ENCODE results near the gene ALDOA.

The ALDOA gene

DNA sequence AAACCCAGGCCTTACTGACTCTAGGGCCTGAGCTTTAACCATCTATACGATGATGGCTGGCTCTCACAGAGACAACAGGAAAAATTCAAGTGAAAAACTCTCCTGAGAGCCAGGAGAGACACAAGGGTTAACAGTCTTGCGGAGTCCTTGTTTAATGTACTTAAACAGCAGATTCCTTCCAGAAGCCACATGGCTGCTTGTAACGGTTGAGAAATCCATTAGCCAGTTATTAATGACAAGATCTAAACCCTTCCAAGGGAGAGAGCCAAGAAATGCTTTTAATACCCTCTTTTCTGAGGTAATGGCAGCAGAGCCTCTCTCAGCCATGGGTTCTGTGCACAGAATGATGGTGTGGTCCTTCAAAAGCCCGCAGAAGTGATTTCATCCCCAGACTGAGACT, 5.2 kb upstream of the ALDOA start:
- Mint-ChIP-seq H3K4me3 (no peak overlapping the region), H3K27ac (no peak overlapping the region), H3K36me3 (no peaks in the 10 kb centered on the region), H3K9me3 (no peaks in the 10 kb centered on the region), H3K4me1 (peaks cover 12% of the 10 kb centered on the region), H3K27me3 (no peaks in the 10 kb centered on the region)
- ATAC-seq: no peak

DNA sequence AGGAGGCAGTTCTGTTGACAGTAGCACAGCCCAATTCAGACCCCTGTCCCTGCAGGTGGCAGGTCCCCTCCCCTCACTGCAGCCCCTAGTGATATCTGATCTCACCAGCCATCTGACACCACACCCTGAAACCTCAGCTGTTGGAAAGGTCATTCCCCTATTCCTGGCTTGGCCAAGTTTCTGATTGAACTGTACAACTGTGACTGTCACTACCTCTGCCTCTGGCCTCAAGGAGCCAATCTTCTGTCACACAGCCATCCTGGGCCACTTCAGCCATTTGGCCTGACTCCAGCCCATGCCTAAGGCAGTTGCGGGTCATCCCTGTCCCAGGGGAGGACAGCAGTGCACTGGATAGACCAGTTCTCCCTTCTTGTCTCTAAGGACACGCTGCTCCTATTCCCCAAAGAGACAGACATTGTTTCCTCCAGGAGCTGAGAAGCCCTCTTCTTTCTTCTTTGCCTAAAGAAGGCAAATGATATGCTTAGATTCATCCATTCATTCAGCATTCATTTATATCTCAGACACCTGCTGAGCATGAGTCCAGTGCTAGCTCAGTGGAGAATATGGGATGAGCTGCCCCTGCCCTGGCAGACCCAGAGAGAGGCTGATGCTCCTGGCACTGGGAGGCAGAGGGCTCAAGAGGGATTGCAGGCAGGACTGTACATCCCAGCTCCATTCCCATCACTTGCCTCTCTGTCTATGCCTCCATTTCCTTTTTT, 4.6 kb upstream of the ALDOA start:
- no peak overlapping the region for H3K27ac Mint-ChIP-seq
- ATAC-seq: no peak
- H3K4me3 Mint-ChIP-seq: no peak overlapping the region
- H3K9me3 Mint-ChIP-seq: no peaks in the 10 kb centered on the region
- H3K36me3 Mint-ChIP-seq: no peaks in the 10 kb centered on the region
- H3K4me1 Mint-ChIP-seq: peaks cover 12% of the 10 kb centered on the region
- no peaks in the 10 kb centered on the region for H3K27me3 Mint-ChIP-seq

DNA sequence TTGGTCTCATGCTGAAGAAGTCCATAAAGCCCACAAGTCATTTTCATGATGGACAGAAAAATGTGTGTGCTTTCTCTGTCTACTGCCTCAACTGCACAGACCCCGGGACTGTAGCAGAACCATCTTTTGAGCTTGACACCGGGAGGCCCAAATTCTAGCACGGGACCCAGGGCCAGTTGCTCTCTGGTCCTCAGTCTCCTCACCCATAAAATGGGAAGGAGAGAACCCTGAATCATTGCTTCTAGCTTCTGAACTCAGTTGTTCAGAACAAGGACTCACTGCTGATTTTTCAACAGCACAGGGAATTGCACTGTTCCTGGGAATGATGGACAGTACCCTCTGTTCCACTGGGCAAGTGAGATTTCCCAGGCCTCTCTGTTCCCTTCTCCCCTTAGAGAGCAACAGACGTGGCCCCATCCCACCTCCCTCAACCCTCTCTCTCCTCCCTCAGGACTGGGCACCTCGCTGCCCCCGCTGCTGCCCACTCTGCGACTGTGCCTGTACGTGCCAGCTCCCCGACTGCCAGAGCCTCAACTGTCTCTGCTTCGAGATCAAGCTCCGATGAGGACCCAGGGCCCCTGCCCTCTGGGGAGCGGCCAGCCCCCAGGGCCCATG, 2.2 kb upstream of the ALDOA start:
- ATAC-seq: no peak
- Mint-ChIP-seq H3K27ac (peak overlapping the region; percentile 99), H3K27me3 (no peaks in the 10 kb centered on the region)

DNA sequence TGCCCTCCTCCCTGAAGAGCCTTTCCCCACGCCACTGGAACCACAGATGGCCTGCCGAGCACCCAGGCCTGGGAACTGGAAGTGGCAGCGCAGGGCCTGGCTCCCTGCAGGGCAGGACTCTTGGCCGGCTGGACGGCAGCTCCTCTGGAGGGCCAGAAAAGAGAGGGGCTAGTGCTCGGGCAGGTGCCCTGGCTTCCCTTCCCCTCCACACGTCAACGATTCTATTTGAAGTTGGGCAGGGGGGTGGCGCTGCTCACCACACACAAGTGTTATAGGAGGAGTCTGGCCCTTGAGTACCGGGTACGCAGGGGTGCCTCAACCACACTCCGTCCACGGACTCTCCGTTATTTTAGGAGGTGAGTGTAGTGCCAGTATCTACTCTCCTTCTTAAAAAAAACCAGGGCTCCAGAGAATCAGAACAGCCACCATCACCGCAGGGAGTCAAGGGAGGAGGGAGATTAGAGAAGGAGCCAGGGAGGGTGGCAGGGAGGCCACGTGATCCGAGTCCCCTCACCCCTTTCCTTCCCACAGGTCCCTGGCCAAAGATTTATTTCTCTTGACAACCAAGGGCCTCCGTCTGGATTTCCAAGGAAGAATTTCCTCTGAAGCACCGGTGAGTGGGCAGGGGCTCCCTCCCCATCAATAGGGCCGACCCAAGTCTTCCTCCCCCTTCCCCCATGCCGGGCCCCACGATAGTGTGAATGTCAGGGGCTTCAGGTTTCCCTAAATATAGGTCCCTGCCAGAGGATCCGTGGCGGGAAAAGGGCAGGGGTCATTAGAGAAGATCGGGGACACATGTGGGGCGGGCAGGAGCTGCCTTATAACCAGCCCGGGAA, 1.4 kb upstream of the ALDOA start:
- ATAC-seq: peak; percentile 61
- Mint-ChIP-seq H3K4me1 (peaks cover 34% of the 10 kb centered on the region), H3K27ac (peak overlapping the region; percentile 99), H3K36me3 (peaks cover 26% of the 10 kb centered on the region), H3K9me3 (no peaks in the 10 kb centered on the region), H3K4me3 (peak overlapping the region; percentile 99), H3K27me3 (no peaks in the 10 kb centered on the region)

More for the DNA sequence above, 2.2 kb upstream of the ALDOA start:
- Mint-ChIP-seq H3K4me1 (peaks cover 30% of the 10 kb centered on the region), H3K36me3 (peaks cover 19% of the 10 kb centered on the region), H3K9me3 (no peaks in the 10 kb centered on the region), H3K4me3 (peak overlapping the region; percentile 99)

DNA sequence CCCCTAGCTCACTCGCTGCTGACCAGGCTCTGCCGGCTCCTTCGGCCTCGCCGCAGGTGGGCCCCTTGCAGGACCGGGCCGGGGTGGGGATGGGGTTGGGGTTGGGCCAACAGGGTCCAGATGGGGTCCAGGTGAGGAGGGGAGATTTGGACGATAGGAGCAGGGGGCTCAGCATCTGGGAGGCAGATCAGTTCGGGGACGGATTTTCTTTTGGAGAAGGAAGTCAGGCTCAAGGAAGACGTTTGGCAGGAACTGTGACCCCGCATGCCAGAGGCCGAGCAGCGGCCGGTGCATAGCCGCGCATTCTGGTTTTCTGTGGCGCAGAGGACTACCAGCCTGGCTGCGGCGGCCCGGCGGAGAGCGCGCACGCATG, 845 bp upstream of the ALDOA start:
- Mint-ChIP-seq H3K36me3 (peaks cover 32% of the 10 kb centered on the region), H3K4me1 (peaks cover 39% of the 10 kb centered on the region), H3K27me3 (no peaks in the 10 kb centered on the region), H3K9me3 (no peaks in the 10 kb centered on the region), H3K27ac (peak overlapping the region; percentile 99), H3K4me3 (peak overlapping the region; percentile 99)
- ATAC-seq: peak; percentile 2

DNA sequence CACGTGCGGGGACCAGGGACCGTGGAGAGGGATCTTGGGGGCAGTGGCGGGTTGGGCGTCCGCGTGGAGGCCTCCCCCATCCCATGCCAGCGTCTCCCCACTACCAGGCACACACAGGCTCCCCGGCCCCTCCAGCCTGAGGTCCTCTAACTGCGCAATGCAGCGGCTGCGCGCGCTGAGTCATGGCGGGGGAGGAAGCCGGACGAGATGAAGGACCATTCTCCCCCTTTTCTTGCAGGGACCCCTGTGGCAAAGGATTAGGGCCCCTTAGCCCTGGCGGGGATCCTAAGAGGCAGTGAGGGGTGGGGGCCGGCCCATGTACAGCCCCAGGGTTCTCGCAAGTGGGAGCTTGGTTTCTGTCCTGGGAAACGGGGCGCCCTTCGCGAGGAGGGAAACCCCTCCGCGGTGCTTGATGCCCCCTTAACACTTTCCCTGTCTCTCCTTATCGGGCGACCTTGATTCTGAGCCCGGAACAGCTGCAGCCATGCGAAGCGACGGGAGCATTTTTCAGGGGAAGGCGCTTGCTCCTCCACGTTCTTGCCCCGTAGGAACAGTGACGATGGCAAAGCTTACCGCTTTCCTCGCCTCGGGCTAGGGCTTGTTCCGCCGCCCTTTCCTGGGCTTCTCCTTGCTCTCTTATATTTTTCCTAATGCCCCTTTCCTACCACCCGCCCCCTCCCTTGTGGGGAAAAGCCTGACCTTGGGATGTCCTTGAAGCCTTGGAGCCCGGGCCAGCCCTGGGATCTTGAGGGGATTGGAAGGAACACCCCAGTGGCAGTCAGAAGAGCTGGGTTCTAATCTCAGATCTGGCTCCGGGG, 592 bp downstream of the ALDOA start:
- Mint-ChIP-seq H3K4me1 (peaks cover 47% of the 10 kb centered on the region), H3K27me3 (no peaks in the 10 kb centered on the region), H3K9me3 (no peaks in the 10 kb centered on the region), H3K4me3 (peak overlapping the region; percentile 99), H3K27ac (peak overlapping the region; percentile 99), H3K36me3 (peaks cover 40% of the 10 kb centered on the region)
- peak; percentile 0 for ATAC-seq

DNA sequence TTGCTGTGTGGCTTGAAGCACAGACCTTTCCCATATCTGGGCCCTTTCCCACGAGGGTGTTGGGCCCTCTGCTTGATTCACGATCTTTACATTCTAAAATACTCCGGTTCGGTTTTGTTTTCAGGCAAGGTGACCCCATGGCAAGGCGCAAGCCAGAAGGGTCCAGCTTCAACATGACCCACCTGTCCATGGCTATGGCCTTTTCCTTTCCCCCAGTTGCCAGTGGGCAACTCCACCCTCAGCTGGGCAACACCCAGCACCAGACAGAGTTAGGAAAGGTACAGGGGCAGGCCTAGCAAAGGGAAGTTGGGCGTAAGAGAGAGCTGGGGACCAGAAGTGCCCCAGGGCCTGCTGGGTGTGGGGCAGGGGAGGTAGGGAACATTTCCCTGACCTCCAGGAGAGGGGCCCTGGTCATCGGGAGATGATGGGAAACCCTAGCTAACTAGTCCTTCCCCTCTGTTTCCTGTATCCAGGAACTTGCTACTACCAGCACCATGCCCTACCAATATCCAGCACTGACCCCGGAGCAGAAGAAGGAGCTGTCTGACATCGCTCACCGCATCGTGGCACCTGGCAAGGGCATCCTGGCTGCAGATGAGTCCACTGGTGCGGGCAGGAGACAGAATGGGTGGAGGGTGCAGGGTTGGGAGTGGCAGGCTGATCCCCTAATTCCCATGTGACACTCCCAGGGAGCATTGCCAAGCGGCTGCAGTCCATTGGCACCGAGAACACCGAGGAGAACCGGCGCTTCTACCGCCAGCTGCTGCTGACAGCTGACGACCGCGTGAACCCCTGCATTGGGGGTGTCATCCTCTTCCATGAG, 1.4 kb downstream of the ALDOA start:
- ATAC-seq: no peak
- no peaks in the 10 kb centered on the region for H3K9me3 Mint-ChIP-seq
- peak overlapping the region; percentile 99 for H3K4me3 Mint-ChIP-seq
- peaks cover 47% of the 10 kb centered on the region for H3K4me1 Mint-ChIP-seq
- peak overlapping the region; percentile 99 for H3K27ac Mint-ChIP-seq
- H3K36me3 Mint-ChIP-seq: peaks cover 42% of the 10 kb centered on the region
- H3K27me3 Mint-ChIP-seq: no peaks in the 10 kb centered on the region

DNA sequence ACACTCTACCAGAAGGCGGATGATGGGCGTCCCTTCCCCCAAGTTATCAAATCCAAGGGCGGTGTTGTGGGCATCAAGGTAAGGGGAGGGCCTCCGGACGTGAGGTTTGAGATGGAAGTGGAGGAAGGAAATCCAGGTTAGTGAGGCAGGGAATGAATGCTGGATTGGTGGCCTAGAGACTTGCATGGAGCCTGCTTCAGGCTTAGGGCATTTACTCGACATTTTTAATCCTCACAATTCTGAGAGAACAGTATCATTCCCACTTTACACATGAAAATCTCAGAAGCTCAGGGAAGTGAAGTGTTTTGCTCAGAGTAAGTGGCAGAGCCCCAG, 2.0 kb downstream of the ALDOA start:
- no peak for ATAC-seq
- Mint-ChIP-seq H3K36me3 (peaks cover 46% of the 10 kb centered on the region), H3K9me3 (no peaks in the 10 kb centered on the region), H3K27ac (no peak overlapping the region), H3K4me3 (peak overlapping the region; percentile 99), H3K4me1 (peaks cover 47% of the 10 kb centered on the region), H3K27me3 (no peaks in the 10 kb centered on the region)

DNA sequence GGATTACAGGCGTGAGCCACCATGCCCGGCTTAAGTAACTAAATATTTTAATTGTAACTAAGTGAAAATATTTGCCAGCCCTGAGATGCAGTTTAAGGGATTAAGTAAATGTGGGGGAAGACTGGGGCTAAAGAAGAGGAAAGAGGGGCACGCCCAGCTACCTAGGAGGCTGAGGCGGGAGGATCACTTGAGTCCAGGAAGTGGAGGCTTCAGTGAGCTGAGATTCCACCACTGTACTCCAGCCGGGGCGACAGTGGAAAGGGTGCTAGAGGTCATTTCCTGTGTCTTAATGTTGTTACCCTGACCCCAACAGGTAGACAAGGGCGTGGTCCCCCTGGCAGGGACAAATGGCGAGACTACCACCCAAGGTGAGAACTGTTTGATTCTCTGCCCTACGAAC, 2.8 kb downstream of the ALDOA start:
- Mint-ChIP-seq H3K4me1 (peaks cover 46% of the 10 kb centered on the region), H3K36me3 (peaks cover 46% of the 10 kb centered on the region), H3K4me3 (no peak overlapping the region), H3K27ac (no peak overlapping the region), H3K27me3 (no peaks in the 10 kb centered on the region), H3K9me3 (no peaks in the 10 kb centered on the region)
- ATAC-seq: no peak

DNA sequence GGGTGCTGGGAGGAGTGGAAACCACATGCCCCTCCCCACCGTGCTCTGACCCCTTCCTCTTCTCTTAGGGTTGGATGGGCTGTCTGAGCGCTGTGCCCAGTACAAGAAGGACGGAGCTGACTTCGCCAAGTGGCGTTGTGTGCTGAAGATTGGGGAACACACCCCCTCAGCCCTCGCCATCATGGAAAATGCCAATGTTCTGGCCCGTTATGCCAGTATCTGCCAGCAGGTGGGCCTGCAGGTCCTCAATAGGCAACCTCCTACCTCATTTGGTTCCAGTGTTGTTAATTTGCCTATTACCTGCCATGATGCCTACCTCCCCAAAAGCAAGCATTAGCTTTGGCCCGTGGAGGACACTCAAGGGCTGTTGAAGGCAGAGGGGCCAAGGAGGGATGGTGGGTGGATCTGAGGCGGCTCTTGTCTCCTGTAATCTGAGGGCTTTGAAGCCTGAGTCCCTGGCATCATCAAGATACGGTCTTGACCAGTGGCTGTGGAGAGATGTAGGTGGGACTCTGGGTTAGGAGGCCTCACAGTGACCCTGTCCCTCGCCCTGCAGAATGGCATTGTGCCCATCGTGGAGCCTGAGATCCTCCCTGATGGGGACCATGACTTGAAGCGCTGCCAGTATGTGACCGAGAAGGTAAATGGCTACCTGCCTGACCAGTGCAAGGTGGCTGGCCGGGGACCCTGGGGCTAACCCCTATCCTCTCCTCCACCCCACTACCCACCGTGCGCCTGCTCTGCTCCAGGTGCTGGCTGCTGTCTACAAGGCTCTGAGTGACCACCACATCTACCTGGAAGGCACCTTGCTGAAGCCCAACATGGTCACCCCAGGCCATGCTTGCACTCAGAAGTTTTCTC, 3.4 kb downstream of the ALDOA start:
- no peaks in the 10 kb centered on the region for H3K27me3 Mint-ChIP-seq
- peaks cover 40% of the 10 kb centered on the region for H3K4me1 Mint-ChIP-seq
- no peak overlapping the region for H3K27ac Mint-ChIP-seq
- peaks cover 46% of the 10 kb centered on the region for H3K36me3 Mint-ChIP-seq
- no peak overlapping the region for H3K4me3 Mint-ChIP-seq
- no peaks in the 10 kb centered on the region for H3K9me3 Mint-ChIP-seq
- no peak for ATAC-seq

DNA sequence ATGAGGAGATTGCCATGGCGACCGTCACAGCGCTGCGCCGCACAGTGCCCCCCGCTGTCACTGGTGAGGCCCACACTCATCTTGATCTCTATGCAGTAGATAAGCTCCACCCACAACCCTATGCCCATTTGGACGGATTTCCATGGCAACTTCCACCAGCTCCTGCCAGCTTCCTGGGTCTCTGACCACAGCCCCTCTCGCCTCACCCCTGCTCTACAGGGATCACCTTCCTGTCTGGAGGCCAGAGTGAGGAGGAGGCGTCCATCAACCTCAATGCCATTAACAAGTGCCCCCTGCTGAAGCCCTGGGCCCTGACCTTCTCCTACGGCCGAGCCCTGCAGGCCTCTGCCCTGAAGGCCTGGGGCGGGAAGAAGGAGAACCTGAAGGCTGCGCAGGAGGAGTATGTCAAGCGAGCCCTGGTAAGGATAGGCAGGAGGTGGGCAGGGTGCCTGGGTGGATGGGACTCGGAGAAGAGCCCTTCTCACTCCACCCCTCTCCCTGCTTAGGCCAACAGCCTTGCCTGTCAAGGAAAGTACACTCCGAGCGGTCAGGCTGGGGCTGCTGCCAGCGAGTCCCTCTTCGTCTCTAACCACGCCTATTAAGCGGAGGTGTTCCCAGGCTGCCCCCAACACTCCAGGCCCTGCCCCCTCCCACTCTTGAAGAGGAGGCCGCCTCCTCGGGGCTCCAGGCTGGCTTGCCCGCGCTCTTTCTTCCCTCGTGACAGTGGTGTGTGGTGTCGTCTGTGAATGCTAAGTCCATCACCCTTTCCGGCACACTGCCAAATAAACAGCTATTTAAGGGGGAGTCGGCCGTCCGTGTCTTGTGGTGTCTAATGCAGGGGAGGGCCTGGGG, 4.3 kb downstream of the ALDOA start:
- peaks cover 46% of the 10 kb centered on the region for H3K36me3 Mint-ChIP-seq
- no peak overlapping the region for H3K4me3 Mint-ChIP-seq
- H3K27ac Mint-ChIP-seq: peak overlapping the region; percentile 48
- H3K9me3 Mint-ChIP-seq: no peaks in the 10 kb centered on the region
- peaks cover 41% of the 10 kb centered on the region for H3K4me1 Mint-ChIP-seq
- no peaks in the 10 kb centered on the region for H3K27me3 Mint-ChIP-seq
- ATAC-seq: no peak

DNA sequence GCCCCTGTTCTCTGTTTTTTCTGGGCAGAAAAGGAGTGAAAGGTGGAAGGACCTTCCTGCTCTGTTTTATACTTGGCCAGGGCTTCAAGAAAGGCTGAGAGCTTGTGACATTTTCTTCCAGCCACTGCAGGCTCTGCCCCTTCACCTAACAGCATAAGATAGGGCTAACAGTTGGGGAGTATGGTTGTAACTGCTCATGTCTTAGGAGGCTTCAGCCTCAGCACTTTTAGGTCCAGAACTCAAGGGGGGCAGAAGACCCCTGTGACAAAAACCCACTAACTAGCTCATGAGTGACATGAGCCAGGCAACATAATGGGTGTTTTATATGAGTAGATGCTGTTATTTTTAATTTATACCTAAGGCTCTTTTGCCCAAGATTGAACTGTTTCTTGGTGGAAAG, 4.9 kb downstream of the ALDOA start:
- Mint-ChIP-seq H3K9me3 (no peaks in the 10 kb centered on the region), H3K4me1 (peaks cover 45% of the 10 kb centered on the region), H3K27me3 (no peaks in the 10 kb centered on the region), H3K36me3 (peaks cover 46% of the 10 kb centered on the region), H3K4me3 (no peak overlapping the region), H3K27ac (peak overlapping the region; percentile 48)
- ATAC-seq: no peak
